DND-41 (cell line): Measurements from ENCODE around the gene GPT2.

Experiments
- EZH2 ChIP-seq: IDR thresholded peaks from 3 replicates; pipeline ENCODE4 v1.6.1; 2012; ENCODE audit warnings: borderline replicate concordance, low read depth, mild to moderate bottlenecking, moderate library complexity, low read length, inconsistent platforms; ENCODE audit not compliant: severe bottlenecking
- TF ChIP-seq, protein P1 (sequence below): IDR thresholded peaks from 2 replicates; pipeline ENCODE4 v1.5.1; 2012; ENCODE audit warnings: borderline replicate concordance, low read length, moderate library complexity, mild to moderate bottlenecking; ENCODE audit not compliant: poor library complexity, severe bottlenecking; ENCODE audit errors: extremely low read depth

DNA sequence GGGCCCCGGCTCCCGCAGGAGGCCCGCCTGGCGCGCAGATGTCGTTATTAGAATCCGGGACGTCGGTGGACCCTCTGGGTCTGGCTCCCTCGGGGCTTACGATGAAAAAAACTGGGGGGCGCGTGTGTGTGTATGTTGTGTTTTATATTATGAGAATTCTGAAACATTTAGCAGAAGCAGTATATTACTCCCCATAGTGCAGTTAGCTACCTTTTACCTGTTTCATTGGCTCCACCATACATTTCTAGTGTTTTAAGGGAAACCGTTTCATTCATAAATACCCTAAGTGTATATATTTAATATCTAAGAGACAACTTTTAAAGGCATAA, 89.8 kb downstream of the GPT2 start:
- TF ChIP-seq, protein P1, sequence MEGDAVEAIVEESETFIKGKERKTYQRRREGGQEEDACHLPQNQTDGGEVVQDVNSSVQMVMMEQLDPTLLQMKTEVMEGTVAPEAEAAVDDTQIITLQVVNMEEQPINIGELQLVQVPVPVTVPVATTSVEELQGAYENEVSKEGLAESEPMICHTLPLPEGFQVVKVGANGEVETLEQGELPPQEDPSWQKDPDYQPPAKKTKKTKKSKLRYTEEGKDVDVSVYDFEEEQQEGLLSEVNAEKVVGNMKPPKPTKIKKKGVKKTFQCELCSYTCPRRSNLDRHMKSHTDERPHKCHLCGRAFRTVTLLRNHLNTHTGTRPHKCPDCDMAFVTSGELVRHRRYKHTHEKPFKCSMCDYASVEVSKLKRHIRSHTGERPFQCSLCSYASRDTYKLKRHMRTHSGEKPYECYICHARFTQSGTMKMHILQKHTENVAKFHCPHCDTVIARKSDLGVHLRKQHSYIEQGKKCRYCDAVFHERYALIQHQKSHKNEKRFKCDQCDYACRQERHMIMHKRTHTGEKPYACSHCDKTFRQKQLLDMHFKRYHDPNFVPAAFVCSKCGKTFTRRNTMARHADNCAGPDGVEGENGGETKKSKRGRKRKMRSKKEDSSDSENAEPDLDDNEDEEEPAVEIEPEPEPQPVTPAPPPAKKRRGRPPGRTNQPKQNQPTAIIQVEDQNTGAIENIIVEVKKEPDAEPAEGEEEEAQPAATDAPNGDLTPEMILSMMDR = no peak
- no peak for TF ChIP-seq EZH2
